Gastrocnemius medialis (tissue), 4 donors: ENCODE measurements around the gene SLC27A1.

Experiments
- CTCF ChIP-seq, 5 experiments: fragments of 450-650 bp in 3 of 5; fragments of 200-600 bp in 2 of 5; sonication (generic) in 2 of 5; IDR thresholded peaks in 4 of 5; conservative IDR thresholded peaks in 1 of 5; 1 replicate in 4 of 5; 2 replicates in 1 of 5; pipeline ENCODE4 v1.5.1; 2016 to 2019; ENCODE audit warnings: antibody characterized with exemption in 5 of 5, mild to moderate bottlenecking in 3 of 5, moderate library complexity in 3 of 5
- POLR2A ChIP-seq, 2 donors: fragments of 450-650 bp; IDR thresholded peaks; one replicate each; pipeline ENCODE4 v1.6.1; 2017; ENCODE audit warnings: antibody characterized with exemption in 2 of 2, mild to moderate bottlenecking in 2 of 2, moderate library complexity in 2 of 2

- TF ChIP-seq CTCF (IDR thresholded peaks at IDR 0.05 in 4 of 5, conservative IDR thresholded peaks at IDR 0.05 in 1 of 5) (no peak), POLR2A (IDR thresholded peaks at IDR 0.05) (no peak)
Observed at GRCh38 chr19:17454576-17455071, 15.7 kb upstream of the SLC27A1 start.
